Osteocyte (in vitro differentiated cells): Measurements from ENCODE around the gene FBXO44. TPM values are rescaled to one million over a fixed set of nuclear protein-coding genes. Genes with fewer than 3 reads are reported as not detected.

Experiments
- DNase-seq: peaks from one replicate; pipeline ENCODE4 v3.0.0; 2021; ENCODE audit warnings: mixed read lengths; ENCODE audit not compliant: unreplicated experiment; ENCODE audit errors: extremely low spot score
- H3K27ac Mint-ChIP-seq: one replicate; pipeline ENCODE4 v1.8.0; 2021; ENCODE audit warnings: mild to moderate bottlenecking, mixed read lengths; ENCODE audit not compliant: unreplicated experiment
- H3K27me3 Mint-ChIP-seq: one replicate; pipeline ENCODE4 v1.8.0; 2021; ENCODE audit warnings: mixed read lengths; ENCODE audit not compliant: unreplicated experiment
- H3K36me3 Mint-ChIP-seq: one replicate; pipeline ENCODE4 v1.8.0; 2021; ENCODE audit warnings: mixed read lengths; ENCODE audit not compliant: unreplicated experiment
- H3K4me1 Mint-ChIP-seq: one replicate; pipeline ENCODE4 v1.8.0; 2021; ENCODE audit warnings: mixed read lengths; ENCODE audit not compliant: unreplicated experiment
- H3K4me3 Mint-ChIP-seq: one replicate; pipeline ENCODE4 v1.8.0; 2021; ENCODE audit warnings: mild to moderate bottlenecking, moderate library complexity, mixed read lengths; ENCODE audit not compliant: unreplicated experiment
- H3K9me3 Mint-ChIP-seq: one replicate; pipeline ENCODE4 v1.8.0; 2021; ENCODE audit warnings: mixed read lengths; ENCODE audit not compliant: unreplicated experiment
- CTCF ChIP-seq: fragments of 200-600 bp; sonication (generic); IDR thresholded peaks from 2 replicates; pipeline ENCODE4 v1.5.0; 2021; ENCODE audit warnings: antibody characterized with exemption, mild to moderate bottlenecking, moderate library complexity
- total RNA-seq: library from RNA; stranded (reverse); gene quantifications from 2 replicates; pipeline ENCODE4 v1.2.1, GENCODE V29; 2021

FBXO44 gene
- total RNA-seq, 1 donor from 2014 or later: 27.7 TPM

- H3K36me3 Mint-ChIP-seq: no peaks in the 10 kb centered on the region
- H3K27me3 Mint-ChIP-seq: peaks cover 4% of the 10 kb centered on the region
- H3K9me3 Mint-ChIP-seq: no peaks in the 10 kb centered on the region
- peaks cover 2% of the 10 kb centered on the region for H3K4me1 Mint-ChIP-seq
- no peak overlapping the region for H3K4me3 Mint-ChIP-seq
- TF ChIP-seq CTCF: no peak
- DNase-seq: no peak
- H3K27ac Mint-ChIP-seq: no peak overlapping the region
Measured at GRCh38 chr1:11638121-11638520, 16.6 kb upstream of the FBXO44 start.

GRCh38 chr1:11639372-11639771 lies 15.3 kb upstream of the FBXO44 start:
- Mint-ChIP-seq H3K27ac (no peak overlapping the region), H3K36me3 (no peaks in the 10 kb centered on the region), H3K9me3 (no peaks in the 10 kb centered on the region), H3K27me3 (peaks cover 4% of the 10 kb centered on the region), H3K4me3 (no peak overlapping the region), H3K4me1 (peaks cover 2% of the 10 kb centered on the region)
- no peak for TF ChIP-seq CTCF
- DNase-seq: no peak

- TF ChIP-seq CTCF: no peak
- no peak for DNase-seq
- Mint-ChIP-seq H3K9me3 (no peaks in the 10 kb centered on the region), H3K4me3 (no peak overlapping the region), H3K27me3 (peaks cover 4% of the 10 kb centered on the region), H3K4me1 (peaks cover 2% of the 10 kb centered on the region), H3K36me3 (no peaks in the 10 kb centered on the region), H3K27ac (no peak overlapping the region)
Measured at GRCh38 chr1:11640101-11640500, 14.6 kb upstream of the FBXO44 start.

GRCh38 chr1:11640944-11641343 lies 13.7 kb upstream of the FBXO44 start:
- peaks cover under 1% of the 10 kb centered on the region for H3K27me3 Mint-ChIP-seq
- no peak for DNase-seq
- TF ChIP-seq CTCF: no peak
- no peaks in the 10 kb centered on the region for H3K4me1 Mint-ChIP-seq
- no peaks in the 10 kb centered on the region for H3K36me3 Mint-ChIP-seq
- H3K9me3 Mint-ChIP-seq: no peaks in the 10 kb centered on the region
- no peak overlapping the region for H3K27ac Mint-ChIP-seq
- no peak overlapping the region for H3K4me3 Mint-ChIP-seq

GRCh38 chr1:11641776-11642305 lies 12.8 kb upstream of the FBXO44 start:
- H3K9me3 Mint-ChIP-seq: no peaks in the 10 kb centered on the region
- no peaks in the 10 kb centered on the region for H3K4me1 Mint-ChIP-seq
- H3K27ac Mint-ChIP-seq: no peak overlapping the region
- H3K27me3 Mint-ChIP-seq: no peaks in the 10 kb centered on the region
- no peak overlapping the region for H3K4me3 Mint-ChIP-seq
- no peaks in the 10 kb centered on the region for H3K36me3 Mint-ChIP-seq
- no peak for DNase-seq
- no peak for TF ChIP-seq CTCF
